ENCODE results near the gene CCDC28B.

GRCh38 chr1:32199717-32200072, 700 bp upstream of the CCDC28B start:
- TF ChIP-seq MAX (IDR thresholded peaks at IDR 0.05; ENCODE audit: insufficient read depth, insufficient read length), result no peak
- no peak for TF ChIP-seq CTCF (IDR thresholded peaks at IDR 0.05; ENCODE audit: extremely low read depth in 1 of 2, insufficient read depth in 1 of 2, low read depth in 1 of 2, low read length in 2 of 2)
- no peak for TF ChIP-seq EZH2 (IDR thresholded peaks at IDR 0.05; ENCODE audit: borderline replicate concordance, low read depth, low read length, severe bottlenecking)
- TF ChIP-seq POLR2A (IDR thresholded peaks at IDR 0.05; ENCODE audit: low read depth, low read length), result no peak
- TF ChIP-seq JUN (IDR thresholded peaks at IDR 0.05; ENCODE audit: borderline replicate concordance, insufficient read depth, insufficient read length, low read depth), result no peak
- TF ChIP-seq POLR2AphosphoS5 (IDR thresholded peaks at IDR 0.05; ENCODE audit: insufficient read depth, low read depth, low read length), result no peak
